GM21526 (cell line): ENCODE results near the gene TSPAN18.

Source experiments
- ATAC-seq: cut with Tn5 transposase; IDR thresholded peaks from one replicate; pipeline ENCODE4 v1.9.1; 2021; ENCODE audit warnings: moderate library complexity; ENCODE audit not compliant: unreplicated experiment, low FRiP score

Gene TSPAN18

GRCh38 chr11:44905131-44905866, 178.5 kb downstream of the TSPAN18 start:
- no peak for ATAC-seq

- no peak for ATAC-seq
Observed at GRCh38 chr11:44906649-44907048, 179.9 kb downstream of the TSPAN18 start.

- no peak for ATAC-seq
Observed at GRCh38 chr11:44909557-44909956, 182.8 kb downstream of the TSPAN18 start.

- ATAC-seq = no peak
Observed at GRCh38 chr11:44910591-44910990, 183.8 kb downstream of the TSPAN18 start.

GRCh38 chr11:44911029-44911814, 184.5 kb downstream of the TSPAN18 start:
- no peak for ATAC-seq

GRCh38 chr11:44912270-44912987, 185.7 kb downstream of the TSPAN18 start:
- no peak for ATAC-seq

- ATAC-seq = no peak
Observed at GRCh38 chr11:44913502-44913901, 186.7 kb downstream of the TSPAN18 start.

GRCh38 chr11:44914105-44914504, 187.3 kb downstream of the TSPAN18 start:
- ATAC-seq = no peak

GRCh38 chr11:44915004-44915403, 188.2 kb downstream of the TSPAN18 start:
- ATAC-seq = no peak

- no peak for ATAC-seq
Observed at GRCh38 chr11:44915621-44916020, 188.9 kb downstream of the TSPAN18 start.

- ATAC-seq = no peak
Observed at GRCh38 chr11:44916331-44916730, 189.6 kb downstream of the TSPAN18 start.

GRCh38 chr11:44916801-44917385, 190.1 kb downstream of the TSPAN18 start:
- no peak for ATAC-seq

- ATAC-seq = no peak
Observed at GRCh38 chr11:44917741-44918140, 191.0 kb downstream of the TSPAN18 start.

- ATAC-seq = no peak
Observed at GRCh38 chr11:44920451-44920850, 193.7 kb downstream of the TSPAN18 start.

GRCh38 chr11:44923115-44923514, 196.4 kb downstream of the TSPAN18 start:
- no peak for ATAC-seq

- no peak for ATAC-seq
Observed at GRCh38 chr11:44923806-44924205, 197.0 kb downstream of the TSPAN18 start.

GRCh38 chr11:44926036-44926435, 199.3 kb downstream of the TSPAN18 start:
- ATAC-seq = no peak

- no peak for ATAC-seq
Observed at GRCh38 chr11:44927174-44927661, 200.5 kb downstream of the TSPAN18 start.

GRCh38 chr11:44928144-44928543, 201.4 kb downstream of the TSPAN18 start:
- ATAC-seq = no peak

- ATAC-seq = no peak
Observed at GRCh38 chr11:44928816-44929215, 202.1 kb downstream of the TSPAN18 start.
